ENCODE measurements around the gene PAX8. TPM values are rescaled to one million over a fixed set of nuclear protein-coding genes. Genes with fewer than 3 reads are reported as not detected.

The PAX8 gene
- total and polyA plus RNA-seq, 2 of the 13 experiments (the other 11 are each of a cell fraction or from before 2014, with no cell fraction given): 1.5 to 8.8 TPM

DNA sequence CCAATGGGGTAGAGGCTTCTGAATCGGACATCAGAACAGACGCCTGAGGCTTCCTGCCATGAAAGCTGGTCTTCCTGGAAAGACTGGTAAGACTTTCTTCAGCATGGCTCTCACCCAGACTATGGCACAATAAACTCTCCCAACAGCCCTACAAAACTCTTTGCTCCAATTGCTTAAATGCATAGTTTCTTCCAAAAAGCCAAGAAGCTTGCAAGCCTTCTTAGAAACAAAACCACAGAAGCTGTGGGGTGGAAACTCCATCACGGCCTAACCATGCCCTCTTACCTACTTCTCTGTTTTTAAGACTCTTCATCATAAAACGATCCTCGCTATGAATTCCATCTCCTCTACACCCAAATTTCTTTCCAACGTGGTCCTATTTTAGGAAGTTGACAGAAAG lies 48.2 kb downstream of the PAX8 start (continued):
- TF ChIP-seq GATAD1 (CRISPR knock-in tag; IDR thresholded peaks at IDR 0.05): no peak
- TF ChIP-seq, protein P1, sequence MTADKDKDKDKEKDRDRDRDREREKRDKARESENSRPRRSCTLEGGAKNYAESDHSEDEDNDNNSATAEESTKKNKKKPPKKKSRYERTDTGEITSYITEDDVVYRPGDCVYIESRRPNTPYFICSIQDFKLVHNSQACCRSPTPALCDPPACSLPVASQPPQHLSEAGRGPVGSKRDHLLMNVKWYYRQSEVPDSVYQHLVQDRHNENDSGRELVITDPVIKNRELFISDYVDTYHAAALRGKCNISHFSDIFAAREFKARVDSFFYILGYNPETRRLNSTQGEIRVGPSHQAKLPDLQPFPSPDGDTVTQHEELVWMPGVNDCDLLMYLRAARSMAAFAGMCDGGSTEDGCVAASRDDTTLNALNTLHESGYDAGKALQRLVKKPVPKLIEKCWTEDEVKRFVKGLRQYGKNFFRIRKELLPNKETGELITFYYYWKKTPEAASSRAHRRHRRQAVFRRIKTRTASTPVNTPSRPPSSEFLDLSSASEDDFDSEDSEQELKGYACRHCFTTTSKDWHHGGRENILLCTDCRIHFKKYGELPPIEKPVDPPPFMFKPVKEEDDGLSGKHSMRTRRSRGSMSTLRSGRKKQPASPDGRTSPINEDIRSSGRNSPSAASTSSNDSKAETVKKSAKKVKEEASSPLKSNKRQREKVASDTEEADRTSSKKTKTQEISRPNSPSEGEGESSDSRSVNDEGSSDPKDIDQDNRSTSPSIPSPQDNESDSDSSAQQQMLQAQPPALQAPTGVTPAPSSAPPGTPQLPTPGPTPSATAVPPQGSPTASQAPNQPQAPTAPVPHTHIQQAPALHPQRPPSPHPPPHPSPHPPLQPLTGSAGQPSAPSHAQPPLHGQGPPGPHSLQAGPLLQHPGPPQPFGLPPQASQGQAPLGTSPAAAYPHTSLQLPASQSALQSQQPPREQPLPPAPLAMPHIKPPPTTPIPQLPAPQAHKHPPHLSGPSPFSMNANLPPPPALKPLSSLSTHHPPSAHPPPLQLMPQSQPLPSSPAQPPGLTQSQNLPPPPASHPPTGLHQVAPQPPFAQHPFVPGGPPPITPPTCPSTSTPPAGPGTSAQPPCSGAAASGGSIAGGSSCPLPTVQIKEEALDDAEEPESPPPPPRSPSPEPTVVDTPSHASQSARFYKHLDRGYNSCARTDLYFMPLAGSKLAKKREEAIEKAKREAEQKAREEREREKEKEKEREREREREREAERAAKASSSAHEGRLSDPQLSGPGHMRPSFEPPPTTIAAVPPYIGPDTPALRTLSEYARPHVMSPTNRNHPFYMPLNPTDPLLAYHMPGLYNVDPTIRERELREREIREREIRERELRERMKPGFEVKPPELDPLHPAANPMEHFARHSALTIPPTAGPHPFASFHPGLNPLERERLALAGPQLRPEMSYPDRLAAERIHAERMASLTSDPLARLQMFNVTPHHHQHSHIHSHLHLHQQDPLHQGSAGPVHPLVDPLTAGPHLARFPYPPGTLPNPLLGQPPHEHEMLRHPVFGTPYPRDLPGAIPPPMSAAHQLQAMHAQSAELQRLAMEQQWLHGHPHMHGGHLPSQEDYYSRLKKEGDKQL (CRISPR knock-in tag; IDR thresholded peaks at IDR 0.05; ENCODE audit: low read depth): no peak
- TF ChIP-seq, protein P2, sequence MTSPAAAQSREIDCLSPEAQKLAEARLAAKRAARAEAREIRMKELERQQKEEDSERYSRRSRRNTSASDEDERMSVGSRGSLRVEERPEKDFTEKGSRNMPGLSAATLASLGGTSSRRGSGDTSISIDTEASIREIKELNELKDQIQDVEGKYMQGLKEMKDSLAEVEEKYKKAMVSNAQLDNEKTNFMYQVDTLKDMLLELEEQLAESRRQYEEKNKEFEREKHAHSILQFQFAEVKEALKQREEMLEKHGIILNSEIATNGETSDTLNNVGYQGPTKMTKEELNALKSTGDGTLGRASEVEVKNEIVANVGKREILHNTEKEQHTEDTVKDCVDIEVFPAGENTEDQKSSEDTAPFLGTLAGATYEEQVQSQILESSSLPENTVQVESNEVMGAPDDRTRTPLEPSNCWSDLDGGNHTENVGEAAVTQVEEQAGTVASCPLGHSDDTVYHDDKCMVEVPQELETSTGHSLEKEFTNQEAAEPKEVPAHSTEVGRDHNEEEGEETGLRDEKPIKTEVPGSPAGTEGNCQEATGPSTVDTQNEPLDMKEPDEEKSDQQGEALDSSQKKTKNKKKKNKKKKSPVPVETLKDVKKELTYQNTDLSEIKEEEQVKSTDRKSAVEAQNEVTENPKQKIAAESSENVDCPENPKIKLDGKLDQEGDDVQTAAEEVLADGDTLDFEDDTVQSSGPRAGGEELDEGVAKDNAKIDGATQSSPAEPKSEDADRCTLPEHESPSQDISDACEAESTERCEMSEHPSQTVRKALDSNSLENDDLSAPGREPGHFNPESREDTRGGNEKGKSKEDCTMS (CRISPR knock-in tag; conservative IDR thresholded peaks at IDR 0.05): no peak
- TF ChIP-seq, protein P3, sequence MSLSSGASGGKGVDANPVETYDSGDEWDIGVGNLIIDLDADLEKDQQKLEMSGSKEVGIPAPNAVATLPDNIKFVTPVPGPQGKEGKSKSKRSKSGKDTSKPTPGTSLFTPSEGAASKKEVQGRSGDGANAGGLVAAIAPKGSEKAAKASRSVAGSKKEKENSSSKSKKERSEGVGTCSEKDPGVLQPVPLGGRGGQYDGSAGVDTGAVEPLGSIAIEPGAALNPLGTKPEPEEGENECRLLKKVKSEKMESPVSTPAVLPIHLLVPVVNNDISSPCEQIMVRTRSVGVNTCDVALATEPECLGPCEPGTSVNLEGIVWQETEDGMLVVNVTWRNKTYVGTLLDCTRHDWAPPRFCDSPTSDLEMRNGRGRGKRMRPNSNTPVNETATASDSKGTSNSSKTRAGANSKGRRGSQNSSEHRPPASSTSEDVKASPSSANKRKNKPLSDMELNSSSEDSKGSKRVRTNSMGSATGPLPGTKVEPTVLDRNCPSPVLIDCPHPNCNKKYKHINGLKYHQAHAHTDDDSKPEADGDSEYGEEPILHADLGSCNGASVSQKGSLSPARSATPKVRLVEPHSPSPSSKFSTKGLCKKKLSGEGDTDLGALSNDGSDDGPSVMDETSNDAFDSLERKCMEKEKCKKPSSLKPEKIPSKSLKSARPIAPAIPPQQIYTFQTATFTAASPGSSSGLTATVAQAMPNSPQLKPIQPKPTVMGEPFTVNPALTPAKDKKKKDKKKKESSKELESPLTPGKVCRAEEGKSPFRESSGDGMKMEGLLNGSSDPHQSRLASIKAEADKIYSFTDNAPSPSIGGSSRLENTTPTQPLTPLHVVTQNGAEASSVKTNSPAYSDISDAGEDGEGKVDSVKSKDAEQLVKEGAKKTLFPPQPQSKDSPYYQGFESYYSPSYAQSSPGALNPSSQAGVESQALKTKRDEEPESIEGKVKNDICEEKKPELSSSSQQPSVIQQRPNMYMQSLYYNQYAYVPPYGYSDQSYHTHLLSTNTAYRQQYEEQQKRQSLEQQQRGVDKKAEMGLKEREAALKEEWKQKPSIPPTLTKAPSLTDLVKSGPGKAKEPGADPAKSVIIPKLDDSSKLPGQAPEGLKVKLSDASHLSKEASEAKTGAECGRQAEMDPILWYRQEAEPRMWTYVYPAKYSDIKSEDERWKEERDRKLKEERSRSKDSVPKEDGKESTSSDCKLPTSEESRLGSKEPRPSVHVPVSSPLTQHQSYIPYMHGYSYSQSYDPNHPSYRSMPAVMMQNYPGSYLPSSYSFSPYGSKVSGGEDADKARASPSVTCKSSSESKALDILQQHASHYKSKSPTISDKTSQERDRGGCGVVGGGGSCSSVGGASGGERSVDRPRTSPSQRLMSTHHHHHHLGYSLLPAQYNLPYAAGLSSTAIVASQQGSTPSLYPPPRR (CRISPR knock-in tag; IDR thresholded peaks at IDR 0.05; ENCODE audit: borderline replicate concordance): no peak
- TF ChIP-seq MED1 (CRISPR knock-in tag; IDR thresholded peaks at IDR 0.05): no peak
